SK-N-MC (cell line): ENCODE measurements around the gene B4GALT7.
A peak's percentile ranks its signal among the peaks of the same experiment; 100 is the strongest.

Experiments used
- EZH2 ChIP-seq: fragments of 200-600 bp; sonication (generic); IDR thresholded peaks from one replicate; pipeline ENCODE4 v1.6.1; 2017; ENCODE audit warnings: antibody characterized with exemption
- FOXP2 ChIP-seq: optimal IDR thresholded peaks from 2 replicates; pipeline ENCODE3; 2011; ENCODE audit warnings: mild to moderate bottlenecking, moderate library complexity; ENCODE audit not compliant: insufficient read depth; ENCODE audit errors: extremely low read length, control extremely low read depth
- POLR2AphosphoS5 ChIP-seq: IDR thresholded peaks from 2 replicates; pipeline ENCODE4 v1.6.1; 2012; ENCODE audit warnings: mild to moderate bottlenecking, low read depth, low read length, borderline replicate concordance

- TF ChIP-seq POLR2AphosphoS5 (peak; percentile 61), EZH2 (no peak), FOXP2 (no peak)
Measured at GRCh38 chr5:177554474-177555111, 45.3 kb upstream of the B4GALT7 start, which contains the start of gene FAM193B.
